Measurements from ENCODE around the gene CYB5B. TPM values are rescaled to one million over a fixed set of nuclear protein-coding genes. Genes with fewer than 3 reads are reported as not detected.

CYB5B gene
- total RNA-seq, 1 donor from 2014 or later, result 39.2 TPM

- DNase-seq (ENCODE audit: low read depth) (peak; percentile 46), FAIRE-seq (no peak)
- H3K27me3 ChIP-seq (ENCODE audit: control insufficient read depth, insufficient read depth, low read length), result no peaks in the 10 kb centered on the region
- H3K36me3 ChIP-seq (ENCODE audit: control insufficient read depth, insufficient read depth, low read length), result peaks cover 4% of the 10 kb centered on the region
- no peak for TF ChIP-seq CTCF (IDR thresholded peaks at IDR 0.05; ENCODE audit: insufficient read depth, low read length, severe bottlenecking)
- H3K4me3 ChIP-seq (ENCODE audit: low read depth, low read length), result no peak overlapping the region
Observed at GRCh38 chr16:69443927-69444631, 19.7 kb downstream of the CYB5B start.

GRCh38 chr16:69444873-69445517 lies 20.6 kb downstream of the CYB5B start:
- peaks cover 4% of the 10 kb centered on the region for H3K36me3 ChIP-seq (ENCODE audit: control insufficient read depth, insufficient read depth, low read length)
- DNase-seq (ENCODE audit: low read depth), result no peak
- no peak overlapping the region for H3K4me3 ChIP-seq (ENCODE audit: low read depth, low read length)
- FAIRE-seq, result no peak
- TF ChIP-seq CTCF (IDR thresholded peaks at IDR 0.05; ENCODE audit: insufficient read depth, low read length, severe bottlenecking), result no peak
- no peaks in the 10 kb centered on the region for H3K27me3 ChIP-seq (ENCODE audit: control insufficient read depth, insufficient read depth, low read length)

- TF ChIP-seq CTCF (IDR thresholded peaks at IDR 0.05; ENCODE audit: insufficient read depth, low read length, severe bottlenecking), result no peak
- DNase-seq (ENCODE audit: low read depth), result no peak
- Histone ChIP-seq H3K36me3 (ENCODE audit: control insufficient read depth, insufficient read depth, low read length) (peaks cover 6% of the 10 kb centered on the region), H3K27me3 (ENCODE audit: control insufficient read depth, insufficient read depth, low read length) (no peaks in the 10 kb centered on the region), H3K4me3 (ENCODE audit: low read depth, low read length) (no peak overlapping the region)
- FAIRE-seq, result no peak
Observed at GRCh38 chr16:69448470-69449193, 24.2 kb downstream of the CYB5B start.

- no peak overlapping the region for H3K4me3 ChIP-seq (ENCODE audit: low read depth, low read length)
- DNase-seq (ENCODE audit: low read depth) (no peak), FAIRE-seq (no peak)
- H3K36me3 ChIP-seq (ENCODE audit: control insufficient read depth, insufficient read depth, low read length), result peaks cover 6% of the 10 kb centered on the region
- TF ChIP-seq CTCF (IDR thresholded peaks at IDR 0.05; ENCODE audit: insufficient read depth, low read length, severe bottlenecking), result no peak
- H3K27me3 ChIP-seq (ENCODE audit: control insufficient read depth, insufficient read depth, low read length), result no peaks in the 10 kb centered on the region
Observed at GRCh38 chr16:69451166-69451565, 26.7 kb downstream of the CYB5B start.

GRCh38 chr16:69453936-69454335 lies 29.5 kb downstream of the CYB5B start:
- no peak for DNase-seq (ENCODE audit: low read depth)
- Histone ChIP-seq H3K36me3 (ENCODE audit: control insufficient read depth, insufficient read depth, low read length) (peaks cover 2% of the 10 kb centered on the region), H3K27me3 (ENCODE audit: control insufficient read depth, insufficient read depth, low read length) (no peaks in the 10 kb centered on the region), H3K4me3 (ENCODE audit: low read depth, low read length) (no peak overlapping the region)
- no peak for TF ChIP-seq CTCF (IDR thresholded peaks at IDR 0.05; ENCODE audit: insufficient read depth, low read length, severe bottlenecking)
- FAIRE-seq, result no peak

All from bronchial epithelial cell (primary cell).